Stimulated activated CD4-positive, alpha-beta T cell treated with anti-CD3 and anti-CD28 coated beads, Interleukin-2, amount 100 ng/mL, for 24 hours (primary cell): ENCODE data around the gene KCNQ2.

ENCODE experiments used
- DNase-seq, 2 donors: peaks; one replicate each; pipeline ENCODE4 v3.0.0-alpha.2; 2020

Gene KCNQ2

DNA sequence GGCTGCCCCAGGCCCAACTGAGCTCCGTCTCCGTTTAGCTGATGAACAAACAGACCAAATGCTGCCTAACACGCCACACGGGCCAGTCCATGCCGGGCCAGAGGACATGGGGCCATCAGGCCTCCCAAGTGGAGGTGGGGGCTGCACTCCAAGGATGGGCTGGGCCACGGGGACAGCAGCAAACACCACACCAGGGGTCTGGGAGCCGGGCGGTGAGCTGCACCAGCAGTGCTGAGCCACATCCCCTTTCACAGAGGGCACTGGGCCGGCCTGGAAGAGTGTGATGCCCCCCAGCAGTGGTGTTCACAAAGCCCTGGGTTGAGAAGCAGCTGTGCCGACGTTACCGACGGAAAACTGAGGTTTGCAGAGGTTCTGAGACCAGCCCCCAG, 2.7 kb downstream of the KCNQ2 start:
- no peak for DNase-seq

DNA sequence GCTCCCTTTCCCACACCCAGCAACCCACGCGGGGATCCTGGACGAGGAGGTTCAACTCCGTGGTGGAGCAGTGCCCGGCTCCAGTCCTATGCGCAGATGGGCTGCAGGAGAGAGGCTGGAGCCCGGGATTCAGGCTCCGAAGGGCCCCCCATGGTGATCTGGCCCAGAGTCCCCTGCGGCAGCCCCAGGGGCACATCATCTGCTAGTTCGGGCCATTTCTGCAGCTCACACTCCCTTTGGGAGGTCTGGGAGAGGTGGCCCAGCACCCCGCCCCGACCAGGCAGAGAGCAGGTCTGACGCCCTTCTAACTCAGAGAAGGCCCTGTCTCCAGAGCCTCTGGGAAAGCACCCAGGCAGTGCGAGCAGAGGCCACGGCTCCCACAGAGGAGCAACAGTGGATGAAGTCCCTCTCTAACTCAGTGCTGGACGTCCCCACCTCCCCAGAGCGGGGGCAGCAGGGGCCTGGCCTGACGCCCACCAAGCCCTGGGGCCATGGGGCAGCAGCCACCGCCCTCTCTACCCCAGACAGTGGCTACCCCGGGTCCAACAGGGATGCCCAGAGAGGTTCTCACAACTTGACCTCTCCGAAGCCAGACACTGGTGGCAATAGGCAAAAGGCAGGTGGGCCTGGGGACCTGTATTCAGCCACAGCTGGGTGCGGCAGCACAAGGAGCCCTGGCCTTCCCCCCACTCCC, 3.3 kb downstream of the KCNQ2 start:
- no peak for DNase-seq

- no peak for DNase-seq
These were observed 4.0 kb downstream of the KCNQ2 start for GRCh38 chr20:63468421-63468820.

GRCh38 chr20:63467294-63468083, 5.0 kb downstream of the KCNQ2 start:
- DNase-seq, result no peak

GRCh38 chr20:63466861-63467260, 5.6 kb downstream of the KCNQ2 start:
- DNase-seq, result no peak

- no peak for DNase-seq
These were observed 6.1 kb downstream of the KCNQ2 start for GRCh38 chr20:63466250-63466825.

GRCh38 chr20:63465380-63466249, 6.8 kb downstream of the KCNQ2 start:
- no peak for DNase-seq

DNA sequence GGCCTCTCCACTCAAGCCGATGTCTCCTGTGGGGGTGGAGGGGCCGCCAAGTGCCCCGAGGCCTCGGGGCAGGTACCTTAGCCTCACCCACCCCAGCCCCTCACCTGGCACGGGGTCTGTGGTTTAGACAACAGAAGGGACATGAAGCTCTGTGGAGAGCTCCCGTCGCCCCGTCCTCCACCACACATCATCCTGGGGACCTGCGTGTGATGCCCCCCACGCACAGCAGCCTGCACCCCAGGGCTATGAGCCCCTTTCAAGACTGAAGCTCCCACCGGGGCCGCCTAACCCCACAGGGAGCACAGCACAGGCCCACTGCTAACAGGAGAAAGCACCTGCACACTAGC, 8.2 kb downstream of the KCNQ2 start:
- DNase-seq, result no peak

GRCh38 chr20:63463400-63464288, 8.8 kb downstream of the KCNQ2 start:
- DNase-seq, result no peak

DNA sequence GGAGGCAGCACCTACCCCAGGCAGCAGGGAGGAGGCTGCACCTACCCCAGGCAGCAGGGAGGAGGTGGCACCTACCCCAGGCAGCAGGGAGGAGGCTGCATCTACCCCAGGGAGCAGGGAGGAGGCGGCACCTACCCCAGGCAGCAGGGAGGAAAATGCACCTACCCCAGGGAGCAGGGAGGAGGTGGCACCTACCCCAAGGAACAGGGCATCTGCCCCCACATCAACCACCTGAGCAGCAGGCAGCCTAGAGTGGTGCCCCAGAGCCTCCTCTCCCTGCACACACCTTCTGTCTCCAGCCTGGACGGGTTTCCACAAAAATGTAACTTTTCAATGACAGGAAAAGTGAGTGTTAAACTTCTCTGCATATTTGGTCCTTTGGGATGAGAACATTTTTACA, 10.2 kb downstream of the KCNQ2 start:
- DNase-seq, result no peak

- peak; percentile 17 to 33 for DNase-seq
These were observed 11.2 kb downstream of the KCNQ2 start for GRCh38 chr20:63461104-63461763.

DNA sequence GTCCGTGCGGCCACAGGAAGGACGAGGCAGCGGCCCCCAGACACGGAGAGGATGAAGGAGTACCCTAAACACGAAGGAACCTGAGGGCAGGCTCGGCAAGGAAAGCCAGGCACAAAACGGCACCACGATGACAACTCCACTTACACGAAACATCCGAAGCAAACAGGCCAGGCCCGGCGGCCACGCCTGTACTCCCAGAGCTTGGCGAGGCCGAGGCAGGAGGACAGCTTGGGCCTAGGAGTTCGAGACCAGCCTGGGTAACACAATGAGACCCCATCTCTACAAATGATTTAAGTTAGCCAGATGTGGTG, 13.4 kb downstream of the KCNQ2 start:
- DNase-seq, result no peak

DNA sequence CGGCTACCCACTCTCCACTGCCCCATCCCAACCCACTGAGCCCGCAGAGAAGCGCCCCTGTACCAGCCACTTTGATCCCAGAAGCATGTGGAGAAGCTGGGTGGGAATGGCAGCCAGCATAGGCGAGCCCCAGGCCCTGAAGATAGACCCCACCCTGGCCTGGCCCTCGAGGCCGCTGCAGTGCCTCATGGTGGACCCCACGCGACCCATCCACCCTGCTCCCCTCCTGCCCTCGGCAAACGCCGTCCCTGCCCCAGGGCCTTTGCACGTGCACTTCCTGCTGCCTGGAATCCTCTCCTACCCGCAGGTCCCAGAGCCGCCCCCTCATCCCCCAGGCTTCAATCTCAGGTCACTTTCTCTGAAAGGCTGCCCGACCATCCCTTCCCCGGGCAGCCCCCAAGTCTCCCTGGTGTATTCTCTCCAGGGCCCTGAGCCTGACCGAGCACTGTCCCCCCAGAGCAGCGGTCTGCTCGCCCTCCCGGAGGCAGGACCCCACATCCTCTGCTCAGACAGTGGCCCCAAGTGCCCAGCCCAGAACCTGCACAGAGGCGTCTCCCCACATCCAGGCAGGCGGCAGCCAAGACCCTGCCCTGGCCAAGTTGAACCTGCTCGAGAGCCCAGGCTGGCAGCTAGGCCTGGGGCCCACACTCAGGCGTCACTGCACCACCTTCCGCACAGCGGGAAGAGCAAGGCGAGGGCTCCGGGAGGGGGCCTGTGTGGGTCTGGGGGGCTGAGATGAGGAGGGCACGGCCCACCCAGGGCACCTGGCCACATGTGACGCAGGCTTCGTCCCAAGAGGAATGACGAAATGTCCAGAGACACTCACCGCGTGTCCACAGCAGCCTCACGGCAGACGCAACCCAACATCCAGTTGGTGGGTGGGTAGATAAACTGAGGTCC, 14.0 kb downstream of the KCNQ2 start:
- no peak for DNase-seq

- no peak for DNase-seq
These were observed 14.7 kb downstream of the KCNQ2 start for GRCh38 chr20:63457737-63458136.

DNA sequence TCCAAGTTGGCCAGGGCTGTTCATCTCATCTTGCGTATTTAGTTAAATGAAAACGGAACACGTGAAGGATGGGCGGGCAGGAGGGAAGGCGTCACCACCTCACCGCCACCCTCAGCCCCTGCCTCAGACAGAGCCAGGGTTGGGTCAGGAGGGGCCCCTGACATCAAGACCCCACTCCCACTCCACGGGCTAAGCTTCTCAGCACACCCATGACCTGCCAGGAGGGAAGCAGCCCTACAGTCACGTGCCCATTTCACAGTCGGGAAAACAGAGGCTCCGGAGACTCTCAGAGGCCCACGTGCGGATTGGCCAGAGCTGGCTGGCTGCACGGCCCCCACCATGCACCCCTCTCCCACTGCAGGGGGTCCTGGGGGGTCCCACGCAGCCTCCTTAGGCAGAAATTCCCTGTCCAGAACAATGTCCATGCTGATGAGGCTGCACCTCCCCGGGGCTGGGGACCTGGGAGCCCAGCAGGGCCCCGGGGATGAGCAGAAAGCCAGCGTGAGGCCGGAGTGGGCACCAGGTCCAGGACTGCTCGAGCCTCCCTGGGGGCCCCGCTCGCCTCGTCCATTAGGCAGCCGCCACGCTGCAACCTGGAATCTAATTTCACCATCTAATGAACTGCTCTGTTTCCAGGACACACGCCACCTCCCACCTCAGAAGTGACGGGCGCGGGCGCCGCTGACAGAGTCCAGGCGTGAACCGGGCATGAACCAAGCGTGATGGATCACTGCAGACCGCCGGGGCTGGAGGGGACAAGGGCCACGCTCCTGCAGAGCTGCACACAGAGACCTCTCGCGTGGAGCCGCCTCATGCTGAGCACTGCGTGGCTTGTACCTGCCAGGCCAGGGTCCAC, 15.8 kb downstream of the KCNQ2 start:
- DNase-seq, result no peak

DNA sequence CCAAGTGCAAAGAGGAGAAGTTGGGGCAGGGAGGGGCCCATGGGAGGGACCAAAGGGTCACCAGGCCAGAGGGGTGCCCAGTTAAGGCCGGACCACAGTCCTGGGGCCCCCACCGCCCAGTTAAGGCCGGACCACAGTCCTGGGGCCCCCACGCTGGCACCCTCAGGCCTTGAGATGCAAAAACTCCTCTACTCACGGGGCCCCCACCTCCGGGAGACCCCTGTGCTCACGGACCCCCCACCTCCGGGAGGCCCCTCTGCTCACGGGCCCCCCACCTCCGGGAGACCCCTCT, 16.9 kb downstream of the KCNQ2 start:
- DNase-seq, result no peak

DNA sequence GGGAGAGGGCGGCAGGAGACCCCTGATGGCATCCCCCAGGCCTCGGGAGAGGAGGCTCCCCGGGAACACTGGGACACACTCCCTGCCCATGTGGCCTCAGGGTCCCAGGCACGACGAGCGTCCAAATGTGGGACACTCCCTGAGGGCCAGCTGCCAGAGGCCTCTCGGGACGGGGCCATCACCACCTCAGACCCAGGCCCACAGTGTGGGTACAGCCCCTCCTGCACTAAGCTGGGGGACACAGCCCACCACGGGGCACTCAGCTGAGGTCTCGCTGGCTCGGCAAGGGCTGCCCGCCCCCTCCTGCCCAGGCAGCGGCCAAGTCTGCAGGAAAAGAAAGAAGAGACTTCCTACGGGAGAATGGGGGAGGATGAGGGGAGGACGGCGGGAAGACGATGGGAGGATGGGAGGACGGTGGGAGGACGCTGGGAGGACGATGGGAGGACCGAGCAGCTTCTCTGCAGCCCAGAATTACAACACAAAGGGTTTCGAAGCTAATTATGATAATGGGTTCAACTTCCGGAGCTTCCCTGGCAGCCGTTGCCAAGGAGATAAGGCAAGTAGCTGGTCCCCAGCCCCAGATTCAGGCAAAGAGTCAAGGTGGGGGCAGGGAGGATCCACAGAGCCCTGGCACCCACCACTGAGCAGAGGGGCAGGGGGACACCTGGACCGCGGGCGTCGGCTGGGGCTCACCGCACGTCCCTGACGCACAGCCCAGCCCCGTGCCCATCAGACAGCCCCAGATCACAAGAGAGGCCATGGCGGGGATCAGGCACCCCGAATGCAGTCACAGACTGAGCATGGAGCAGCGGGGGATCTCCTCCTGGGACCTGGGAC, 17.5 kb downstream of the KCNQ2 start:
- no peak for DNase-seq

DNA sequence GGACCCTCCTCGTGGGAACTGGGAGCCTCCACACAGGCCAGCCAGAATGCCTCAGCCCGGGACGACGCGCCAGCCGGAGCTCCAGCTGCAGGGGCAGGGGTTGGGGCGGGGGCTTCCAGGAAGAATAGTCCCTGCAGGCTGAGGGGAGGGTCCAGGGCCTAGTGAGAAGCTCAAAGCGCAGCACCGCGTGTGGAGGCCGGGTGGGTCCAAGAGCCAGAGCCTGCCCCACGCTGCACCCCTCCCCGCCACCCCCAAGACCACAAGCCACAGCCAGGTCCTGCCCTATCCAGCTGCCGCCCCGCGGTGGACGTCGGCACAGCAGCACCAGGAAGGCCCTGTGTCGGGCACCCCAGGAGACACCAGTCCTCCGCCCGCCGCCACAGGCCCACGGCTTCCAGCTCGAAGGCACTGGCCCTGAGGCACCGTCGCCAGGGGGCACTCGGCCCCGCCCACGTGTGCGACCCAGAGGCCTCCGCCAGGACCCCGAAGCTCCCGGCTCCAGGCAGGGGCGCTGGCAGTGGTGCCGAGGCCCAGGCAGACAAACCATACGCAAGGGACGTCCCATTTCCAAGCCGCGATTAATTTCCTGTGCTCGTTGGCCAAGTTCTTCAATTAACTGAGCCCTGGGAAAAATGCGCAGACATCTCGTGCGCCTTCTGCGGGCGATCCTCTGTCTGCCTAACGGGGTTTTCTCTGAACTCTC, 19.5 kb downstream of the KCNQ2 start:
- no peak for DNase-seq
